Fibroblast of lung (primary cell): ENCODE measurements around the gene PDCD2L. TPM values are rescaled to one million over a fixed set of nuclear protein-coding genes. Genes with fewer than 3 reads are reported as not detected.
"Not testable (repeated sequence)": the region's sequence is repeated elsewhere in the genome, so short reads cannot be mapped to it uniquely, and the experiment has no call there.

ENCODE experiments used
- DNase-seq, 2 donors: peaks; one replicate each; pipeline versions ENCODE4 v3.0.0 to v3.0.0-alpha.2; 2010; ENCODE audit warnings: low read depth in 2 of 2
- H2AFZ ChIP-seq: 2 replicates; pipeline ENCODE4 v1.5.1; 2012; ENCODE audit warnings: low read length, control low read depth, inconsistent platforms
- H3K27ac ChIP-seq: 2 replicates; pipeline ENCODE4 v1.5.1; 2011; ENCODE audit warnings: low read length, control low read depth; ENCODE audit not compliant: insufficient read depth
- H3K27me3 ChIP-seq: 2 replicates; pipeline ENCODE4 v1.5.1; 2011; ENCODE audit warnings: mild to moderate bottlenecking, low read length; ENCODE audit not compliant: control insufficient read depth, insufficient read depth
- H3K36me3 ChIP-seq: 2 replicates; pipeline ENCODE4 v1.5.1; 2011; ENCODE audit warnings: low read length; ENCODE audit not compliant: control insufficient read depth, insufficient read depth
- H3K4me1 ChIP-seq: 2 replicates; pipeline ENCODE4 v1.5.1; 2011; ENCODE audit warnings: low read length; ENCODE audit not compliant: control insufficient read depth, insufficient read depth; ENCODE audit errors: extremely low read depth
- H3K4me2 ChIP-seq: 2 replicates; pipeline ENCODE4 v1.5.1; 2011; ENCODE audit warnings: low read length, control low read depth; ENCODE audit not compliant: insufficient read depth; ENCODE audit errors: extremely low read depth
- H3K4me3 ChIP-seq, 4 experiments: fragments of 200-600 bp in 1 of 4; sonication (generic) in 1 of 4; replicated peaks in 1 of 4; 2 replicates each; pipeline ENCODE4 v1.5.1; 2011 to 2016; ENCODE audit warnings: low read length in 4 of 4, low read depth in 3 of 4, mild to moderate bottlenecking in 3 of 4, control low read depth in 2 of 4, inconsistent platforms in 1 of 4, mixed read lengths in 1 of 4; ENCODE audit not compliant: insufficient read depth in 1 of 4; ENCODE audit errors: control extremely low read depth in 1 of 4
- H3K79me2 ChIP-seq: 2 replicates; pipeline ENCODE4 v1.5.1; 2012; ENCODE audit warnings: mild to moderate bottlenecking, low read length, inconsistent platforms; ENCODE audit not compliant: control insufficient read depth, insufficient read depth
- H3K9ac ChIP-seq: 2 replicates; pipeline ENCODE4 v1.5.1; 2011; ENCODE audit warnings: mild to moderate bottlenecking, low read length, control low read depth; ENCODE audit not compliant: insufficient read depth
- H3K9me3 ChIP-seq: 2 replicates; pipeline ENCODE4 v1.5.1; 2012; ENCODE audit warnings: low read depth, low read length; ENCODE audit not compliant: control insufficient read depth, insufficient read depth
- H4K20me1 ChIP-seq: 2 replicates; pipeline ENCODE4 v1.5.1; 2011; ENCODE audit warnings: low read length; ENCODE audit not compliant: control insufficient read depth, insufficient read depth; ENCODE audit errors: extremely low read depth
- CTCF ChIP-seq, 2 donors: IDR thresholded peaks in 1 of 2; conservative IDR thresholded peaks in 1 of 2; 1 replicate in 1 of 2; 2 replicates in 1 of 2; pipeline ENCODE4 v1.5.1; 2011 to 2012; ENCODE audit warnings: low read length in 2 of 2, control low read depth in 1 of 2, inconsistent platforms in 1 of 2, low read depth in 1 of 2, mild to moderate bottlenecking in 1 of 2
- EZH2 ChIP-seq: IDR thresholded peaks from 2 replicates; pipeline ENCODE4 v1.5.1; 2012; ENCODE audit warnings: low read length, control low read depth, mild to moderate bottlenecking; ENCODE audit errors: missing control alignments
- polyA plus RNA-seq, 2 donors: library from polyadenylated mRNA; depleted of rRNA in 1 of 2; stranded (reverse) in 1 of 2; unstranded in 1 of 2; fragments of >200 nt; gene quantifications; 2 replicates each; pipeline ENCODE4 v1.2.1, GENCODE V29; 2011 to 2012; ENCODE audit warnings: missing spikeins in 1 of 2
- total RNA-seq: library from RNA; depleted of rRNA; stranded (reverse); fragments of >200 nt; gene quantifications from 2 replicates; pipeline ENCODE4 v1.2.1, GENCODE V29; 2014

The PDCD2L gene
- total and polyA plus RNA-seq, 2 donors (not counting 1 experiment from before 2014, with no cell fraction given) = 8.9 to 12.2 TPM

DNA sequence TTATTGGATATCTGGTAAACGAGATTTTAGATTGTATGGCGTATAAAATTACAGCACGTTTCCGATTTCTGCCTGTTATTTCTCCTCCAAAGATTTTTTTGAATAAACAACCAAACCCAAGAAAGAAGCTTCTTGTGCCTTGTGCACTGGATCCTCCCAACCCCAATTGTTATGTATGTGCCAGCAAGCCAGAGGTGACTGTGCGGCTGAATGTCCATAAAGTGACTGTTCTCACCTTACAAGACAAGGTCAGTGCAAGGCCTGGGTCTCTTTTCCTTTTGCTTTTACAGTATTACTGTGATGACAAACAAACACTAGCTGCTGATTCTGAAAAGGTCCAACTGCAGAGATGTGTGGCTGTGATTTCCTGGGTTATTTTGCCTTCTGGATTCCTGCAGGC, 54.5 kb downstream of the PDCD2L start:
- Histone ChIP-seq H3K4me3 (no peak overlapping the region), H3K79me2 (peaks cover 36% of the 10 kb centered on the region), H3K4me1 (peaks cover 4% of the 10 kb centered on the region), H3K4me2 (no peak overlapping the region), H3K9me3 (no peaks in the 10 kb centered on the region), H3K36me3 (peaks cover 6% of the 10 kb centered on the region), H3K27ac (no peak overlapping the region), H2AFZ (no peak overlapping the region), H3K9ac (no peak overlapping the region), H4K20me1 (peaks cover 2% of the 10 kb centered on the region), H3K27me3 (no peaks in the 10 kb centered on the region)
- no peak for DNase-seq
- TF ChIP-seq EZH2 (no peak), CTCF (conservative IDR thresholded peaks at IDR 0.05 in 1 of 2, IDR thresholded peaks at IDR 0.05 in 1 of 2; ENCODE audit: low read depth in 1 of 2, low read length in 2 of 2) (no peak)

- Histone ChIP-seq H3K4me2 (no peak overlapping the region), H3K4me1 (peaks cover under 1% of the 10 kb centered on the region), H3K27me3 (no peaks in the 10 kb centered on the region), H3K9me3 (no peaks in the 10 kb centered on the region), H3K4me3 (no peak overlapping the region), H3K79me2 (peaks cover 36% of the 10 kb centered on the region), H3K9ac (no peak overlapping the region), H4K20me1 (peaks cover 2% of the 10 kb centered on the region), H2AFZ (no peak overlapping the region), H3K36me3 (peaks cover 6% of the 10 kb centered on the region), H3K27ac (no peak overlapping the region)
- no peak for DNase-seq
- TF ChIP-seq CTCF (conservative IDR thresholded peaks at IDR 0.05 in 1 of 2, IDR thresholded peaks at IDR 0.05 in 1 of 2; ENCODE audit: low read depth in 1 of 2, low read length in 2 of 2) = no peak
- no peak for TF ChIP-seq EZH2
These were observed 55.4 kb downstream of the PDCD2L start for GRCh38 chr19:34459614-34460013.

DNA sequence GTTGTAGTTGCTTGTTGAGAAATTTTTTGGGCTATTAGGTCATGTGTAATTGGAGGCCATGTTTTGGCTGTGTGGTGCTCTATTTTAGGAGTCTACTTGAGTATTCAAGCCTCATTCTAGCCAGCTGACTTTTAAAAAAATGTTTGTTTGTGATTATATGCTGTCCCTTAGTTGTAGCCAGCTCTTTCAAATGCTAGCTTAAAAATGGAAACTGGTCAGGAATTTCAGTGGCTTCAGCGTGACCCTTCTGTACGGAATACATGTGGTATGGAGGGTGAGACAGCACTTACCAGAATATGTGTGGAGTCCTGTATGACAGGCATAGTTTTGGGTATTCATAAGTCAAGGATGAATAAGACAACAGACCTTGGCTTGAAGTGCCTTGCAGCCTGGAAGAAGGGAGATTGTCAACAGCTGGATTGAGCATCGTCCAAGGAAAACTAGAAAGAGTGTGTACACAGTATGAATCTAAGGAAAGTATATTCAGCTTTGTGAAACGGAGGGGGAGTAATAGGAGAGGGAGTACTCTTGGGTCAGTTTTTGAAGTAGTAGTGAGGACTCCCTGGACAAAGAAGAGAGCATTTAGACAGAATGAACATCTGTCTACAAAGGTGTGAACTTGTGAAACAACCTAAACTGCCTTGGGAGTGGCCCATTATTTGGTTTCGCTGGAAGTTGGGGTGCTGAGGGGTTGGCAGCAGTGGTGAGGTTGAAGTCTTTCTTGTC, 57.3 kb downstream of the PDCD2L start:
- Histone ChIP-seq H3K27me3 (no peaks in the 10 kb centered on the region), H3K36me3 (peaks cover 2% of the 10 kb centered on the region), H2AFZ (no peak overlapping the region), H3K9me3 (no peaks in the 10 kb centered on the region), H4K20me1 (peaks cover 2% of the 10 kb centered on the region), H3K79me2 (peaks cover 26% of the 10 kb centered on the region), H3K4me2 (no peak overlapping the region), H3K4me1 (no peaks in the 10 kb centered on the region), H3K27ac (peak overlapping the region; percentile 49), H3K4me3 (no peak overlapping the region), H3K9ac (no peak overlapping the region)
- no peak for TF ChIP-seq CTCF (conservative IDR thresholded peaks at IDR 0.05 in 1 of 2, IDR thresholded peaks at IDR 0.05 in 1 of 2; ENCODE audit: low read depth in 1 of 2, low read length in 2 of 2)
- TF ChIP-seq EZH2 = no peak
- DNase-seq = peak; percentile 30 to 41

DNA sequence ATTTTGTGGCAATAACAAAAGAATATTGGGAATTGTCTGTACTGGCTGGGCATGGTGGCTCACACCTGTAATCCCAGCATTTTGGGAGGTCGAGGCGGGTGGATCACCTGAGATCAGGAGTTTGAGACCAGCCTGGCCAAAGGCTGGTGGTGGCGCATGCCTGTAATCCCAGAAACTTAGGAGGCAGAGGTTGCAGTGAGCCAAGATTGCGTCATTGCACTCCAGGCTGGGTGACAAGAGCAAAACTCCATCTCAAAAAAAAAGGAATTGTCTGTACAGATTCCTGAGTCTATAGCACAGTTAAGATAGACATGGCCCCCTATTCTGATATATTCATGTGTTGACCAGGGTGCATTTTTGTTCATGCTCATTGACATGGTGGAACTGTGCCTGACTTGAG, 60.6 kb downstream of the PDCD2L start:
- not testable (repeated sequence) for H3K36me3 ChIP-seq, H3K9ac ChIP-seq, H2AFZ ChIP-seq, H3K9me3 ChIP-seq, H3K4me1 ChIP-seq, H3K27ac ChIP-seq, H3K4me3 ChIP-seq, H4K20me1 ChIP-seq, H3K27me3 ChIP-seq, DNase-seq, H3K4me2 ChIP-seq
- H3K79me2 ChIP-seq = peaks cover 11% of the 10 kb centered on the region
